B cell (primary cell): ENCODE data around the gene CHST9. TPM values are rescaled to one million over a fixed set of nuclear protein-coding genes. Genes with fewer than 3 reads are reported as not detected.

Source experiments
- ATAC-seq: fragments of 200-7000 bp; cut with Tn5 transposase; one replicate; pipeline ENCODE4 v1.10.0; 2021; ENCODE audit warnings: low read depth, mild to moderate bottlenecking, moderate number of reproducible peaks, moderate library complexity
- CTCF ChIA-PET: fragments of 350-600 bp; sonication (Branson Sonifier 250); formaldehyde crosslinking; loops from one replicate; lab custom pipeline; 2021; ENCODE audit warnings: antibody characterized with exemption, inconsistent platforms; lab: Charles Lee
- POLR2A ChIA-PET: fragments of 350-600 bp; sonication (Branson Sonifier 250); formaldehyde crosslinking; loops from one replicate; lab custom pipeline; 2021; ENCODE audit warnings: antibody characterized with exemption; lab: Charles Lee
- DNase-seq: peaks from one replicate; pipeline ENCODE4 v3.0.0; 2013
- H2AFZ ChIP-seq: 2 replicates; pipeline ENCODE4 v1.6.1; 2012; ENCODE audit warnings: mild to moderate bottlenecking, low read depth, low read length; ENCODE audit not compliant: insufficient read depth, poor library complexity, severe bottlenecking
- H3K27ac ChIP-seq, 2 donors: 1 replicate in 1 of 2; 2 replicates in 1 of 2; pipeline ENCODE4 v1.5.1; 2012 to 2013; ENCODE audit warnings: low read length in 2 of 2, mild to moderate bottlenecking in 2 of 2, moderate library complexity in 1 of 2
- H3K27me3 ChIP-seq, 4 experiments: fragments of 200-600 bp in 1 of 4; sonication (generic) in 1 of 4; replicated peaks in 1 of 4; 1 replicate in 2 of 4; 2 replicates in 2 of 4; pipeline versions ENCODE4 v1.6.1 to v1.7.0; 2013 to 2016; ENCODE audit warnings: low read length in 3 of 4, mild to moderate bottlenecking in 2 of 4, mixed read lengths in 1 of 4, moderate library complexity in 1 of 4; ENCODE audit not compliant: insufficient read depth in 4 of 4, control insufficient read depth in 3 of 4; ENCODE audit errors: control extremely low read depth in 1 of 4
- H3K36me3 ChIP-seq, 2 experiments: replicated peaks in 1 of 2; 1 replicate in 1 of 2; 2 replicates in 1 of 2; pipeline versions ENCODE4 v1.6.1 to v1.7.1; 2013; ENCODE audit warnings: low read length in 1 of 2; ENCODE audit not compliant: insufficient read depth in 2 of 2, control insufficient read depth in 1 of 2; ENCODE audit errors: control extremely low read depth in 1 of 2, extremely low read depth in 1 of 2
- H3K4me1 ChIP-seq, 2 donors: fragments of 200-600 bp in 1 of 2; sonication (generic) in 1 of 2; 1 replicate in 1 of 2; 2 replicates in 1 of 2; pipeline versions ENCODE4 v1.5.1 to v1.6.1; 2013 to 2017; ENCODE audit warnings: low read length in 2 of 2; ENCODE audit not compliant: control insufficient read depth in 2 of 2, insufficient read depth in 2 of 2
- H3K4me2 ChIP-seq: replicated peaks from 2 replicates; pipeline ENCODE3; 2012; ENCODE audit warnings: mild to moderate bottlenecking, low read depth, low read length; ENCODE audit not compliant: poor library complexity, severe bottlenecking
- H3K4me3 ChIP-seq, 5 experiments: fragments of 200-600 bp in 1 of 5; sonication (generic) in 1 of 5; 1 replicate in 3 of 5; 2 replicates in 2 of 5; pipeline versions ENCODE4 v1.5.1 to v1.7.0; 2011 to 2016; ENCODE audit warnings: low read length in 4 of 5, mild to moderate bottlenecking in 4 of 5, low read depth in 2 of 5, control low read depth in 1 of 5, moderate library complexity in 1 of 5; ENCODE audit not compliant: insufficient read depth in 1 of 5; ENCODE audit errors: control extremely low read depth in 1 of 5, extremely low read depth in 1 of 5
- H3K79me2 ChIP-seq: fragments of 200-600 bp; sonication (generic); one replicate; pipeline ENCODE4 v1.6.0; 2016; ENCODE audit warnings: low read length; ENCODE audit not compliant: control insufficient read depth, insufficient read depth
- H3K9ac ChIP-seq: fragments of 200-600 bp; sonication (generic); 2 replicates; pipeline ENCODE4 v1.6.1; 2017; ENCODE audit warnings: mild to moderate bottlenecking, low read length, moderate library complexity
- H3K9me3 ChIP-seq, 3 donors: one replicate each; pipeline versions ENCODE4 v1.6.1 to v1.7.1; 2013; ENCODE audit warnings: low read length in 2 of 3; ENCODE audit not compliant: control insufficient read depth in 2 of 3, insufficient read depth in 1 of 3; ENCODE audit errors: control extremely low read depth in 1 of 3
- H4K20me1 ChIP-seq: 2 replicates; pipeline ENCODE4 v1.6.0; 2012; ENCODE audit warnings: mild to moderate bottlenecking, low read length; ENCODE audit not compliant: insufficient read depth, control insufficient read depth, poor library complexity, severe bottlenecking
- H3K27ac Mint-ChIP-seq: one replicate; pipeline ENCODE4 v1.8.0; 2021; ENCODE audit warnings: mixed read lengths
- H3K27me3 Mint-ChIP-seq: one replicate; pipeline ENCODE4 v1.8.0; 2021; ENCODE audit warnings: mixed read lengths
- H3K4me1 Mint-ChIP-seq: one replicate; pipeline ENCODE4 v1.8.0; 2021; ENCODE audit warnings: mixed read lengths
- H3K4me3 Mint-ChIP-seq: one replicate; pipeline ENCODE4 v1.8.0; 2021; ENCODE audit warnings: mixed read lengths
- H3K9me3 Mint-ChIP-seq: one replicate; pipeline ENCODE4 v1.8.0; 2022; ENCODE audit warnings: mixed read lengths; ENCODE audit not compliant: insufficient read depth
- EZH2 ChIP-seq: IDR thresholded peaks from 2 replicates; pipeline ENCODE4 v1.6.1; 2012; ENCODE audit warnings: borderline replicate concordance, low read depth, mild to moderate bottlenecking, moderate library complexity, low read length; ENCODE audit not compliant: insufficient read depth, poor library complexity, severe bottlenecking
- WGBS: methylation state at CpG from one replicate; pipeline ENCODE4 v1.1.5; 2013; ENCODE audit warnings: missing lambda C conversion rate; ENCODE audit not compliant: insufficient coverage; 5-methylcytosine and 5-hydroxymethylcytosine counted together
- intact Hi-C: fragments of 100-400 bp; cut with micrococcal nuclease; formaldehyde crosslinking; loops from one replicate; pipeline ENCODE4 v1.10.0; 2022
- polyA plus RNA-seq: library from polyadenylated mRNA; depleted of rRNA; stranded (reverse); fragments of >200 nt; gene quantifications from 2 replicates; pipeline ENCODE4 v1.2.3, GENCODE V29; 2012
- total RNA-seq, 2 donors: library from RNA; stranded (reverse); fragments of 120-200 nt in 1 of 2; gene quantifications; 1 replicate in 1 of 2; 2 replicates in 1 of 2; pipeline versions ENCODE4 v1.2.3 to v1.2.4, GENCODE V29; 2013 to 2022
- TF ChIP-seq, protein P1 (sequence below): fragments of 200-600 bp; IDR thresholded peaks from one replicate; pipeline ENCODE4 v1.8.0; 2022; ENCODE audit warnings: antibody characterized with exemption, mild to moderate bottlenecking

CHST9 gene
- total and polyA plus RNA-seq, 2 donors (not counting 1 experiment from before 2014, with no cell fraction given) = not detected

DNA sequence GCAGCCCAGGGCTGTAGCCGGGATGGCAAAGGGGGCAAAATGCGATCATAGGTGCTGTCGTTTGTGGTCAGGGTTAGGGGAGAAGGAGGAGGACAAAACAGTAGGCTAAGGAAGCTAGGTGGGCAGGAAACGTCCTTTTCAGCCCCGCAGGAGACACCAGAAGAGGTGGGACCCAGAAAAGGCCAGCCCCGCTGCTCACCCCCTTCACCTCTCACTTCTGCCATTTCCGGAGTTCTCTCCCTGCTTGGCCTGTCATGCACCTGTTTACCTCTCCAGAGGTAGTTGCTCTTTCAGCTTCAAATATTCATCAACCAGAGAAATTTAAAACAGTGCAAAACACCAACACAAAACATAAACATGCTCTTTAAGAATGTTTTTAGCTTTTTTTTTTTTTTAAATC, 320.4 kb downstream of the CHST9 start:
- Histone ChIP-seq H3K9ac (no peak overlapping the region), H2AFZ (no peak overlapping the region), H3K27me3 (no peaks in the 10 kb centered on the region), H3K36me3 (no peaks in the 10 kb centered on the region), H3K4me1 (no peaks in the 10 kb centered on the region), H3K4me3 (no peak overlapping the region), H3K79me2 (no peaks in the 10 kb centered on the region), H4K20me1 (no peaks in the 10 kb centered on the region), H3K4me2 (no peak overlapping the region), H3K9me3 (no peaks in the 10 kb centered on the region), H3K27ac (no peak overlapping the region)
- Mint-ChIP-seq H3K9me3 (no peaks in the 10 kb centered on the region), H3K4me3 (no peak overlapping the region), H3K27ac (no peak overlapping the region), H3K27me3 (peaks cover 37% of the 10 kb centered on the region), H3K4me1 (peaks cover 1% of the 10 kb centered on the region)
- TF ChIP-seq, protein P1, sequence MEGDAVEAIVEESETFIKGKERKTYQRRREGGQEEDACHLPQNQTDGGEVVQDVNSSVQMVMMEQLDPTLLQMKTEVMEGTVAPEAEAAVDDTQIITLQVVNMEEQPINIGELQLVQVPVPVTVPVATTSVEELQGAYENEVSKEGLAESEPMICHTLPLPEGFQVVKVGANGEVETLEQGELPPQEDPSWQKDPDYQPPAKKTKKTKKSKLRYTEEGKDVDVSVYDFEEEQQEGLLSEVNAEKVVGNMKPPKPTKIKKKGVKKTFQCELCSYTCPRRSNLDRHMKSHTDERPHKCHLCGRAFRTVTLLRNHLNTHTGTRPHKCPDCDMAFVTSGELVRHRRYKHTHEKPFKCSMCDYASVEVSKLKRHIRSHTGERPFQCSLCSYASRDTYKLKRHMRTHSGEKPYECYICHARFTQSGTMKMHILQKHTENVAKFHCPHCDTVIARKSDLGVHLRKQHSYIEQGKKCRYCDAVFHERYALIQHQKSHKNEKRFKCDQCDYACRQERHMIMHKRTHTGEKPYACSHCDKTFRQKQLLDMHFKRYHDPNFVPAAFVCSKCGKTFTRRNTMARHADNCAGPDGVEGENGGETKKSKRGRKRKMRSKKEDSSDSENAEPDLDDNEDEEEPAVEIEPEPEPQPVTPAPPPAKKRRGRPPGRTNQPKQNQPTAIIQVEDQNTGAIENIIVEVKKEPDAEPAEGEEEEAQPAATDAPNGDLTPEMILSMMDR = no peak
- no peak for TF ChIP-seq EZH2
- ChIA-PET POLR2A (no interaction called here), CTCF (no interaction called here)
- DNase-seq (no peak), ATAC-seq (no peak)
- intact Hi-C loops = no loop called here
- 59% methylated on average over 7 of the region's 7 CpGs for WGBS

DNA sequence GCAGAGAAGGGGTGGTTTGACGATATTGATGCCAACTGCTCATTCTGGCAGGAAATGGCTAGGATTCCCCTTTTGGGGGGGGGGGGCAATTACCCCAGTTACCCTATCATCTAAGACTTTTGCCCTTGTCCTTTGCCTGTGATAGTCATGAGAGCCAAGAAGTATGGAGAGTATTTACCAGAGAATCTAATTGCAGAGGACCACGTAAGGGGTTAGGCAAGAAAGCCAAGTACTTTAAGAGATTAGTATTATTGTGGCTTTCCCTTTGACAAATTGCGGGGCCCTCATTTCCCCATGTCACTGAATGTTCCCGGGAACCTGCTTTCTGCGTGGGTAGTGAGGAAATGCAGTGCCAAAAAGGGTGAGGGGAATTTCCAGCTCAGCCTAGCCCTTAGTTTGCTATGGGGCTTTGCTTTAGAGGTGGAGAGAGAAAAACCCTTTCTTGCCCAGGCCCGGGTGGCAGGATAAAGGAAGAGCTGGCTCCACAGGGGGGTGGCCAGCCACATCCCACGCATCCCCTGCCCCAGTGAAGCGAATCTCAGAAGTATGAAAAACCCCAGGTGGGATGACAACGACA, 321.1 kb downstream of the CHST9 start:
- intact Hi-C loops = no loop called here
- no peak overlapping the region for H3K9ac ChIP-seq
- Mint-ChIP-seq H3K9me3 (no peaks in the 10 kb centered on the region), H3K4me3 (no peak overlapping the region), H3K27ac (no peak overlapping the region), H3K27me3 (peaks cover 37% of the 10 kb centered on the region), H3K4me1 (peaks cover 1% of the 10 kb centered on the region)
- DNase-seq (no peak), ATAC-seq (no peak)
- no peak overlapping the region for H3K4me3 ChIP-seq
- no peaks in the 10 kb centered on the region for H3K9me3 ChIP-seq
- H3K27ac ChIP-seq = no peak overlapping the region
- H4K20me1 ChIP-seq = no peaks in the 10 kb centered on the region
- no peak overlapping the region for H2AFZ ChIP-seq
- H3K4me2 ChIP-seq = no peak overlapping the region
- ChIA-PET CTCF (no interaction called here), POLR2A (no interaction called here)
- no peak for TF ChIP-seq EZH2
- H3K4me1 ChIP-seq = no peaks in the 10 kb centered on the region
- no peaks in the 10 kb centered on the region for H3K36me3 ChIP-seq
- H3K27me3 ChIP-seq = no peaks in the 10 kb centered on the region
- 7% methylated on average over 5 of the region's 9 CpGs for WGBS
- no peaks in the 10 kb centered on the region for H3K79me2 ChIP-seq
